GM18498 (cell line): ENCODE results near the gene ASPA.
"Not testable (repeated sequence)": the region's sequence is repeated elsewhere in the genome, so short reads cannot be mapped to it uniquely, and the experiment has no call there.

ENCODE experiments used
- ATAC-seq: cut with Tn5 transposase; IDR thresholded peaks from one replicate; pipeline ENCODE4 v1.9.1; 2021; ENCODE audit warnings: mild to moderate bottlenecking, moderate library complexity; ENCODE audit not compliant: unreplicated experiment

ASPA gene

GRCh38 chr17:3475812-3476610 is at the start of gene ASPA:
Gene ASPA, plus strand, starts transcription at chr17:3475997. Its CDS starts 163 bp downstream, at chr17:3476160.
- no peak for ATAC-seq

GRCh38 chr17:3433215-3433614 is 42.6 kb upstream of the ASPA start:
- ATAC-seq: not testable (repeated sequence)

GRCh38 chr17:3433741-3434140 is 42.1 kb upstream of the ASPA start, which contains the start of gene OR1E2:
Gene OR1E2, minus strand, starts transcription at chr17:3433841. Its CDS starts 0 bp downstream, at chr17:3433841.
- ATAC-seq: no peak

GRCh38 chr17:3438368-3438767 is 37.4 kb upstream of the ASPA start:
- ATAC-seq: no peak

- no peak for ATAC-seq
Measured at GRCh38 chr17:3440451-3440850, 35.3 kb upstream of the ASPA start.

- ATAC-seq: no peak
Measured at GRCh38 chr17:3447625-3448024, 28.2 kb upstream of the ASPA start.

GRCh38 chr17:3448059-3448665 is 27.6 kb upstream of the ASPA start:
- no peak for ATAC-seq

GRCh38 chr17:3466355-3466754 is 9.4 kb upstream of the ASPA start:
- ATAC-seq: not testable (repeated sequence)

- no peak for ATAC-seq
Measured at GRCh38 chr17:3469529-3469928, 6.3 kb upstream of the ASPA start.

GRCh38 chr17:3471599-3471998 is 4.2 kb upstream of the ASPA start, which contains the start of gene SPATA22:
Gene SPATA22, minus strand, starts transcription at chr17:3471819. Its CDS starts 2,494 bp downstream, at chr17:3469325.
- no peak for ATAC-seq

GRCh38 chr17:3472137-3472536 is 3.7 kb upstream of the ASPA start:
- no peak for ATAC-seq

- no peak for ATAC-seq
Measured at GRCh38 chr17:3474212-3474611, 1.6 kb upstream of the ASPA start.

GRCh38 chr17:3475251-3475685 is 529 bp upstream of the ASPA start:
- ATAC-seq: no peak

- ATAC-seq: no peak
Measured at GRCh38 chr17:3479988-3480387, 4.2 kb downstream of the ASPA start.

- ATAC-seq: no peak
Measured at GRCh38 chr17:3482852-3483251, 7.1 kb downstream of the ASPA start.

- ATAC-seq: no peak
Measured at GRCh38 chr17:3485481-3486068, 9.8 kb downstream of the ASPA start.

- no peak for ATAC-seq
Measured at GRCh38 chr17:3497101-3497500, 21.3 kb downstream of the ASPA start.

- no peak for ATAC-seq
Measured at GRCh38 chr17:3501344-3501743, 25.5 kb downstream of the ASPA start.

GRCh38 chr17:3502466-3502865 is 26.7 kb downstream of the ASPA start:
- no peak for ATAC-seq

GRCh38 chr17:3503285-3503684 is 27.5 kb downstream of the ASPA start:
- ATAC-seq: no peak

GRCh38 chr17:3505008-3505407 is 29.2 kb downstream of the ASPA start:
- no peak for ATAC-seq

GRCh38 chr17:3506054-3506453 is 30.3 kb downstream of the ASPA start:
- ATAC-seq: no peak
